Measurements from ENCODE around the gene SFXN5. TPM values are rescaled to one million over a fixed set of nuclear protein-coding genes. Genes with fewer than 3 reads are reported as not detected.
A peak's percentile ranks its signal among the peaks of the same experiment; 100 is the strongest.

SFXN5 gene
- total RNA-seq, 3 donors from 2014 or later (not counting 1 experiment from before 2014, with no cell fraction given): 15.3 to 22.3 (median 19.8) TPM

DNA sequence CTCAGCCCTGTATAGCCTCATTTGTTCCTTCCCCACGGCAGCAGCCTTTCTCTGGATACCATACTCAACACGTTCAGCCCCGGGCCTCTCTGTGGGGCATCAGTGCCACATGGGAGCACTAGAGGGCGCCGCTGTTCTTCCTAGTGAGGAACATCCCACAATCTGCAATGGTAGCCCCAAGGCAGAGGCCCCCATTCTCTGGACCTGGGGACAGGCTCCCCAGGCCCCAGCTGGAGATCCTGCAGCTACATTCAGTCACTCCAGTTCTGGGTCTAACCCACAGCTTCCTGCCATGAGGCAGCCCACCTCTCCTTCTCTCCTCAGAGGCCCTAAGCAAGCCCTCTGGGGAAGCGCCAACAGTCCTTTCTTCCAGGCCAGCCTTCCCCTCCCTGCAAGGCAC lies 14.2 kb upstream of the SFXN5 start:
- H3K36me3 Mint-ChIP-seq: no peaks in the 10 kb centered on the region
- peaks cover 0 to 6% of the 10 kb centered on the region in 2 donors for H3K4me1 Mint-ChIP-seq
- no peak overlapping the region for H3K4me3 ChIP-seq (ENCODE audit: low read length)
- TF ChIP-seq, protein P1, sequence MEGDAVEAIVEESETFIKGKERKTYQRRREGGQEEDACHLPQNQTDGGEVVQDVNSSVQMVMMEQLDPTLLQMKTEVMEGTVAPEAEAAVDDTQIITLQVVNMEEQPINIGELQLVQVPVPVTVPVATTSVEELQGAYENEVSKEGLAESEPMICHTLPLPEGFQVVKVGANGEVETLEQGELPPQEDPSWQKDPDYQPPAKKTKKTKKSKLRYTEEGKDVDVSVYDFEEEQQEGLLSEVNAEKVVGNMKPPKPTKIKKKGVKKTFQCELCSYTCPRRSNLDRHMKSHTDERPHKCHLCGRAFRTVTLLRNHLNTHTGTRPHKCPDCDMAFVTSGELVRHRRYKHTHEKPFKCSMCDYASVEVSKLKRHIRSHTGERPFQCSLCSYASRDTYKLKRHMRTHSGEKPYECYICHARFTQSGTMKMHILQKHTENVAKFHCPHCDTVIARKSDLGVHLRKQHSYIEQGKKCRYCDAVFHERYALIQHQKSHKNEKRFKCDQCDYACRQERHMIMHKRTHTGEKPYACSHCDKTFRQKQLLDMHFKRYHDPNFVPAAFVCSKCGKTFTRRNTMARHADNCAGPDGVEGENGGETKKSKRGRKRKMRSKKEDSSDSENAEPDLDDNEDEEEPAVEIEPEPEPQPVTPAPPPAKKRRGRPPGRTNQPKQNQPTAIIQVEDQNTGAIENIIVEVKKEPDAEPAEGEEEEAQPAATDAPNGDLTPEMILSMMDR (IDR thresholded peaks at IDR 0.05): peak; percentile 83
- DNase-seq (peak; percentile 74 to 86), ATAC-seq (peak; percentile 88 to 100 (median 97))
- H3K27ac Mint-ChIP-seq: no peak overlapping the region
- no peak overlapping the region for H3K27ac ChIP-seq (ENCODE audit: low read length)
- no peaks in the 10 kb centered on the region for H3K9me3 ChIP-seq (ENCODE audit: control insufficient read depth, insufficient read depth, low read length)
- no peak overlapping the region for H3K4me3 Mint-ChIP-seq
- H3K4me1 ChIP-seq (ENCODE audit: control insufficient read depth, insufficient read depth, low read length): no peaks in the 10 kb centered on the region
- no peaks in the 10 kb centered on the region for H3K9me3 Mint-ChIP-seq
- no peaks in the 10 kb centered on the region for H3K36me3 ChIP-seq (ENCODE audit: control insufficient read depth, insufficient read depth, low read length)
- intact Hi-C loops (cut with micrococcal nuclease): loop anchor here (1.0 kb wide), 3 partner anchors 78 to 127 kb away; no protein-coding TSS in a partner anchor
- WGBS (ENCODE audit: insufficient coverage): 20% methylated on average over 6 of the region's 6 CpGs
- H3K27me3 Mint-ChIP-seq (ENCODE audit: low read depth in 2 of 2): peaks cover 0 to 2% of the 10 kb centered on the region in 2 donors
- no peaks in the 10 kb centered on the region for H3K27me3 ChIP-seq (ENCODE audit: control insufficient read depth, insufficient read depth, low read length)

DNA sequence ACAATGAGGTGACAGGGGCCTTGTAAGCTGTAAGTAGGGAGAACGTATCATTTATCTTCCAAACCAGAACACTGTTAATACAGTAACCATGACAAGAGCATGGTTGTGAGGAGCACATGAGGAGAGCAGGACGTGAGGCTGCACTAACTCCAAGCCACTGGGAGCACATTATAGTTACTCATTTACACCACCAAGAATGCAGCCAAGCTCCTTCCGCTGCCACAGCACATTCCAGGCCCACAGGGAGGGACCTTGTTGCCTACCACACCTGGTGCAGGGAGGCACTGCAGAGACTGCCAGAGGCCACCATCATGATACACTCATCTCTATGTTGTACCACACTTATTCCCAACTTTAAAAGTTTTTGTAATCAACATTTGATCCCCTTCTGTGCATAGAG lies 13.5 kb upstream of the SFXN5 start:
- Histone ChIP-seq H3K27me3 (ENCODE audit: control insufficient read depth, insufficient read depth, low read length) (no peaks in the 10 kb centered on the region), H3K9me3 (ENCODE audit: control insufficient read depth, insufficient read depth, low read length) (no peaks in the 10 kb centered on the region), H3K4me3 (ENCODE audit: low read length) (no peak overlapping the region), H3K36me3 (ENCODE audit: control insufficient read depth, insufficient read depth, low read length) (no peaks in the 10 kb centered on the region), H3K4me1 (ENCODE audit: control insufficient read depth, insufficient read depth, low read length) (no peaks in the 10 kb centered on the region), H3K27ac (ENCODE audit: low read length) (no peak overlapping the region)
- no peaks in the 10 kb centered on the region for H3K9me3 Mint-ChIP-seq
- H3K27me3 Mint-ChIP-seq (ENCODE audit: low read depth in 2 of 2): peaks cover 0 to 2% of the 10 kb centered on the region in 2 donors
- 92% methylated on average over 2 of the region's 3 CpGs for WGBS (ENCODE audit: insufficient coverage)
- TF ChIP-seq, protein P1 (IDR thresholded peaks at IDR 0.05): no peak
- no peak overlapping the region for H3K4me3 Mint-ChIP-seq
- H3K36me3 Mint-ChIP-seq: no peaks in the 10 kb centered on the region
- H3K27ac Mint-ChIP-seq: no peak overlapping the region
- no peak for ATAC-seq
- no peak for DNase-seq
- intact Hi-C loops (cut with micrococcal nuclease): loop anchor here (1.0 kb wide), 3 partner anchors 78 to 127 kb away; no protein-coding TSS in a partner anchor
- H3K4me1 Mint-ChIP-seq: peaks cover 0 to 6% of the 10 kb centered on the region in 2 donors

DNA sequence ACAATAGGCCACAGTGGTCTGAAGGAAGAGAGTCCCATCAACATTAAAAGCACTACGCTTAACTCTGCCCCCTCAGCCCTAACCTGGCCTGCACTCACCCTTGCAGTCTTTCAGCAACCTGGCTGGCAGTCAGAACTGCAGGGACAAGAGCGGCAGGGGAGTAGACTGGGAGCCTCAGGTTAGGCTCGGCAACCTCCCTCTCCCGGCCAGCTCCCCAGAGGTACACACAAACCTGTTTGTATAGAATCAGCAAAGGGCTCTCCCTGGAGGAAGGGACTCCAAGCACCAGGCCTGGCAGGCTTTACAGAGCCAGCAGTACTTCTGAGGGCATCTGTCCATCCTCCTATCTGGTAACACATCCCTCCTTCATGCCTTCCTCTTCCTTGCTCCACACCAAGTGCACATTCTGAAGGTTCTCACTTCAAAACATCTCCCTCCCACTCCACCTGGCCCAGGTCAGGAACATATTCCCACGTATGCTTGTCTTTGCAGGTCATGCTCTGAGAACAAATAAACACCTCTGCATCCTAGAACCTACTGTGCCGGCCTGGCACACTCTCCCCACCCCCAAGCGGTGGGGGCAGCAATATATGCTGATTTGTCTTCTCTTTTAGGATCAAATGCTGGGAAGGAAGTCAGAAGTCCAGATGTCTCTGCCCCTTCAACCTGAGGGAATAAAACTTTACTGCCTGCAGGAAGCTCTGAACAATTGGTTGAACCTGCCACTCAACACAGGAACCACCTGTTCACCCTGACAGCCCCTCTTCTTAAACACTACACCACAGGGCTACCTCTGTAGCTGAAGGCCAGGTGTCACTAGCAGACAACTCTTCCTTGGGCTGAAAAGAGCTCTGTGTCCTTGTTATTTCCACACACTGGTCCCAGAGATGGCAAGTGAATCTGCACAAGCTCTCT lies 12.6 kb upstream of the SFXN5 start:
- no peak for ATAC-seq
- TF ChIP-seq, protein P1 (IDR thresholded peaks at IDR 0.05): no peak
- H3K27ac Mint-ChIP-seq: no peak overlapping the region

More for the DNA sequence above, 12.6 kb upstream of the SFXN5 start:
- H3K9me3 Mint-ChIP-seq: no peaks in the 10 kb centered on the region
- no peak overlapping the region for H3K4me3 ChIP-seq (ENCODE audit: low read length)
- H3K9me3 ChIP-seq (ENCODE audit: control insufficient read depth, insufficient read depth, low read length): no peaks in the 10 kb centered on the region
- intact Hi-C loops (cut with micrococcal nuclease): no loop called here
- H3K27me3 Mint-ChIP-seq (ENCODE audit: low read depth in 2 of 2): peaks cover 0 to 6% of the 10 kb centered on the region in 2 donors
- no peak overlapping the region for H3K4me3 Mint-ChIP-seq
- no peaks in the 10 kb centered on the region for H3K36me3 Mint-ChIP-seq
- no peak overlapping the region for H3K27ac ChIP-seq (ENCODE audit: low read length)
- no peaks in the 10 kb centered on the region for H3K36me3 ChIP-seq (ENCODE audit: control insufficient read depth, insufficient read depth, low read length)
- H3K27me3 ChIP-seq (ENCODE audit: control insufficient read depth, insufficient read depth, low read length): no peaks in the 10 kb centered on the region
- H3K4me1 Mint-ChIP-seq: peaks cover 0 to 8% of the 10 kb centered on the region in 2 donors
- DNase-seq: no peak
- WGBS (ENCODE audit: insufficient coverage): 90% methylated on average over 5 of the region's 7 CpGs
- H3K4me1 ChIP-seq (ENCODE audit: control insufficient read depth, insufficient read depth, low read length): no peaks in the 10 kb centered on the region
